Measurements from ENCODE around the gene GOLGA5.

The GOLGA5 gene, protein sequence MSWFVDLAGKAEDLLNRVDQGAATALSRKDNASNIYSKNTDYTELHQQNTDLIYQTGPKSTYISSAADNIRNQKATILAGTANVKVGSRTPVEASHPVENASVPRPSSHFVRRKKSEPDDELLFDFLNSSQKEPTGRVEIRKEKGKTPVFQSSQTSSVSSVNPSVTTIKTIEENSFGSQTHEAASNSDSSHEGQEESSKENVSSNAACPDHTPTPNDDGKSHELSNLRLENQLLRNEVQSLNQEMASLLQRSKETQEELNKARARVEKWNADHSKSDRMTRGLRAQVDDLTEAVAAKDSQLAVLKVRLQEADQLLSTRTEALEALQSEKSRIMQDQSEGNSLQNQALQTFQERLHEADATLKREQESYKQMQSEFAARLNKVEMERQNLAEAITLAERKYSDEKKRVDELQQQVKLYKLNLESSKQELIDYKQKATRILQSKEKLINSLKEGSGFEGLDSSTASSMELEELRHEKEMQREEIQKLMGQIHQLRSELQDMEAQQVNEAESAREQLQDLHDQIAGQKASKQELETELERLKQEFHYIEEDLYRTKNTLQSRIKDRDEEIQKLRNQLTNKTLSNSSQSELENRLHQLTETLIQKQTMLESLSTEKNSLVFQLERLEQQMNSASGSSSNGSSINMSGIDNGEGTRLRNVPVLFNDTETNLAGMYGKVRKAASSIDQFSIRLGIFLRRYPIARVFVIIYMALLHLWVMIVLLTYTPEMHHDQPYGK

DNA sequence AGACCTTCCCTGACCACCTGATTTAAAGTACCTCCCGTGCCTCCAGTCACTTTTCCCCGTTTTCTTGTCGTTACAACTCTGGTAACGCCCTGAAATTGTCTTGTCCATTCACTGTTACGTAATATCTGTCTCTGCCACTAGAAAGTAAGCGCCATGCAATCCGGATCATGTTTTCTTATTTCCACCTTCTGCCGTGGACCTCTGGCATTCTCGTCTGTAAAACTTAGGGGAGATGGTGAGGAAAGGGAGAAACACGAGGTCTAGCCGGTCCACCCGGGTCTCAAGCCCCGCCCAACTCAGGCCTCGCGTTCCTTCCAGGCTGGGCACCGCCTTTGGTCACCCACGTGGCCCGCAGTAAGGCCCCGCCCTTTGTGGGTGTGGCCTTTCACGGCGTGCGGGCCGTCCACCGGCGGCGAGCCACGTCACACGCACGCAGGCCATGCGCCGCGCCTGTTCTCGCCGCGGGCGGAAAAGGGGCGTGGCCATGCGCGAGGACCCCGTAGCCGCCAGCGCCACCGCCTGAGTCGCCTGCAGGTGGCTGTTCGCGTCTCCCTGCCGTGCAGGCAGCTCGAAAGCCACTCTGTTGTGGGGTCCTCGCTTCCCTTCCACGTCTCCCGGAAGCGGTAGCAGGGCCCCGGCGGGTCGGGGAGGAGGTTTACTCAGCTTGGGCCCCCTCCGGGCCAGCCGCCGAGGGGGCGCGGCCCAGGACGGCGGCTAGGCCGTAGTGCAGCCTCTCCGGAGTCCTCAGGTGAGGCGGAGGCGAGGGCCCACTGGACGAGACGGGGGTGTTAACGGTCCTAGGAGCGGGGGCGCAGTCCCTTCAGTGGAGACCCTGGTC is at the start of gene GOLGA5:
Gene GOLGA5 (plus strand): TSS at position 597 of the 838 bp plus-strand sequence. CDS start 3,133 bp downstream, outside the sequence.
- peak in 9 of 11 experiments; percentile 55 to 94 (median 71); a peak in 15 of 22 replicates for TF ChIP-seq Cebpa-rat (IDR thresholded peaks at IDR 0.05)
- Histone ChIP-seq H3K9ac (peak within 1 kb of the TSS; percentile 89 to 97 (median 94)), H3K4me3 (peak within 1 kb of the TSS; percentile 87 to 98 (median 94)), H3K4me1 (peaks cover 11 to 36% (median 16%) of the 10 kb centered on the region in 10 experiments), H4K20me1 (peaks cover 0 to 16% (median 0%) of the 10 kb centered on the region in 11 experiments; a peak in 2 of 22 replicates), H3K27me3 (no peaks in the 10 kb centered on the region), H3K27ac (peak within 1 kb of the TSS; percentile 85 to 95 (median 90)), H3K36me3 (peaks cover 18 to 20% (median 20%) of the 10 kb centered on the region in 11 experiments), H3K4me2 (peak within 1 kb of the TSS; percentile 72 to 97 (median 95)), H3K9me3 (replicated peaks in 1 of 11) (peaks cover 23 to 47% (median 33%) of the 10 kb centered on the region in 11 experiments)

DNA sequence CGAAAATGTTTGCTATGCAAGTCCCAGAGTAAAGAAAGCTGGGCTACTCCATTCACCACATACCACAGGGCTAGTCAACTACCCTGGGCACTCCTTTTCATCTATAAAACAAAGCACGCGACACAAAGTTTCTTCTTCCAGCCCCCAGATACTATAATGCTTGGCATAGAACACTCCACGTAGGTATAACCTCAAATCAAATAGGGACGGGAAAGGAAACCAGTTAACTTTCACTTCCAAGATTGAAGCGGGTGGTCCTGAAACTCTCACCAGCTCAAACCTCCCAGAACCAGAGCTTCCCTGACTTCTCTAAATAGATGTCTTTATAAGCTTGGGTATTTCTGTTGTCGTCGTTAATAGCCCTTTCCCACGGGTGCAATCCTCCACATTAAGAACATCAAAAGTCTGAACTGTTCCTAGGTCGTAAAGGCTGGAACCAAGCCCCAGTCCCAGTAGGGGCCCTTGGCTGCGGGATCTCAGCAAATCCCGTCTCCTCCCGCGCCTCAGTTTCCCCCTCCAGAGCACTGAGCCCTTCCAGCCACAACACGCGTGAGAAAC is 46.3 kb upstream of the GOLGA5 start:
- Histone ChIP-seq H3K4me1 (peaks cover 49 to 70% (median 56%) of the 10 kb centered on the region in 10 experiments), H3K4me3 (peak overlapping the region; percentile 57 to 96 (median 70)), H3K9ac (peak overlapping the region; percentile 65 to 96 (median 76)), H3K4me2 (peak overlapping the region; percentile 76 to 99 (median 94)), H3K27me3 (peaks cover 0 to 20% (median 10%) of the 10 kb centered on the region in 11 experiments; a peak in 9 of 22 replicates), H3K36me3 (peaks cover 0 to 51% (median 0%) of the 10 kb centered on the region in 11 experiments; a peak in 8 of 22 replicates), H3K27ac (peak overlapping the region; percentile 29 to 97 (median 61); a peak in 19 of 22 replicates), H3K9me3 (replicated peaks in 1 of 11) (peaks cover 12 to 24% (median 15%) of the 10 kb centered on the region in 11 experiments; a peak in 21 of 22 replicates), H4K20me1 (peaks cover 0 to 56% (median 0%) of the 10 kb centered on the region in 11 experiments; a peak in 6 of 22 replicates)
- no peak for TF ChIP-seq Cebpa-rat (IDR thresholded peaks at IDR 0.05)

DNA sequence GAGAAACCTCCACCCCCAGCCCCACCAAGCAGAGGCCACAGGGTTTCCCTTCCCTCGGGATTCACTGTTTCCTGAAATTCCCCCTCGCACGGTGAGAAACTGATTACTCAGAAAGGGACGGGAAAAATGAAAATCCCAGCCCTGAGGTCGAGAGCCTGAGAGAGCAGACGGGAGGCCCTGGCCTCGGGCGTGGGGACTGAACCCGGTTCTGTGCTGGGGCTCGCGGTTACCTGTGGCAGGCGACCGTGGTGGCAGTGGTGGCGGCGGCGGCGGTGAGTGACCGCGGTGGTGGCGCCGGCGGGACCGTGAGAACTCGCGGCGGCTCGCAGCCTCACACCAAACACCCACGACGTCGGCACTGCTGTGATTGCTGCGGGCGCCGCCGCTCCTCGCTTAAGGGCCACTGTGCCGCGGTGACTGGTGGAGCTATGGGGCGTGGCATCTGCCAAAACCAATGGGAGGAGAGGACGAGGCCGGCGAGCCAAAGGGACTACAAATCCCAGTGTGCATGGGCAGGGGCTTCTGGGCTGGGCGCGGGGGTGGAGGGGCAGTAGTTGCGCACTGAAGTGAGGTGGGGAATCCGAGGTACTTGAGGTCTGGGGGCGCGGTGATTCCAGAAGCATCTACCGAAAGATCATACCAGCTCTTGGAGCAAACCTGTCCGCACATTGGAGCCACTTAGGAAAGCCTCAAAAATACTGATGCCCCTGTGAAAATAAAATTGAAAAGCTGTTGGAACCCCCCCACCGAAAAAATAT is 45.7 kb upstream of the GOLGA5 start, which contains the start of gene LGMN:
Gene LGMN (minus strand): TSS at position 369 of the 758 bp plus-strand sequence. CDS start 15,841 bp downstream, outside the sequence.
- peaks cover 56 to 69% (median 63%) of the 10 kb centered on the region in 10 experiments for H3K4me1 ChIP-seq
- peak within 1 kb of the TSS; percentile 57 to 96 (median 70) for H3K4me3 ChIP-seq
- peak within 1 kb of the TSS; percentile 65 to 96 (median 76) for H3K9ac ChIP-seq
- H3K9me3 ChIP-seq (replicated peaks in 1 of 11): peaks cover 12 to 24% (median 17%) of the 10 kb centered on the region in 11 experiments; a peak in 21 of 22 replicates
- peak within 1 kb of the TSS; percentile 76 to 99 (median 94) for H3K4me2 ChIP-seq
- H4K20me1 ChIP-seq: peaks cover 0 to 49% (median 0%) of the 10 kb centered on the region in 11 experiments; a peak in 6 of 22 replicates
- H3K27me3 ChIP-seq: peaks cover 0 to 20% (median 10%) of the 10 kb centered on the region in 11 experiments; a peak in 9 of 22 replicates
- TF ChIP-seq Cebpa-rat (IDR thresholded peaks at IDR 0.05): no peak
- H3K36me3 ChIP-seq: peaks cover 0 to 45% (median 0%) of the 10 kb centered on the region in 11 experiments; a peak in 7 of 22 replicates
- H3K27ac ChIP-seq: peak within 1 kb of the TSS; percentile 29 to 97 (median 61); a peak in 19 of 22 replicates

DNA sequence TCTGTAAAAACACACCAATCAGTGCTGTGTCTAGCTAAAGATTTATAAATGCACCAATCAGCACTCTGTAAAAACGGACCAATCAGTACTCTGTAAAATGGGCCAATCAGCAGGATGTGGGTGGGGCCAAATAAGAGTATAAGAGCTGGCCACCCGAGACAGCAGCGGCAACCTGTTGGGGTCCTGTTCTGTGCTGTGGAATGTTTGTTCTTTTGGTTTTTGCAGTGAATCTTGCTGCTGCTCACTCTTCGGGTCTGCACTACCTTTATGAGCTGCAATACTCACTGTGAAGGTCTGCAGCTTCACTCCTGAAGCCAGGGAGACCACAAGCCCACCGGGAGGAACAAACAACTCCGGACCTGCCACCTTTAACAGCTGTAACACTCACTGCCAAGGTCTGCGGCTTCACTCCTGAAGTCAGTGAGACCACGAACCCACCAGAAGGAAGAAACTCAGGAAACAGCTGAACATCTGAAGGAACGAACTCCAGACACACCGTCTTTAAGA is 43.8 kb upstream of the GOLGA5 start:
- peak overlapping the region in 8 of 11 experiments; percentile 14 to 63 (median 40); a peak in 9 of 22 replicates for H3K9ac ChIP-seq
- H3K36me3 ChIP-seq: peaks cover 0 to 27% (median 0%) of the 10 kb centered on the region in 11 experiments; a peak in 5 of 22 replicates
- peak overlapping the region; percentile 17 to 96 (median 54); a peak in 21 of 22 replicates for H3K27ac ChIP-seq
- peaks cover 0 to 20% (median 10%) of the 10 kb centered on the region in 11 experiments; a peak in 9 of 22 replicates for H3K27me3 ChIP-seq
- H4K20me1 ChIP-seq: peaks cover 0 to 31% (median 0%) of the 10 kb centered on the region in 11 experiments; a peak in 6 of 22 replicates
- H3K4me2 ChIP-seq: peak overlapping the region; percentile 56 to 88 (median 83)
- peak overlapping the region; percentile 33 to 59 (median 43); a peak in 19 of 20 replicates for H3K4me3 ChIP-seq
- H3K4me1 ChIP-seq: peaks cover 60 to 71% (median 67%) of the 10 kb centered on the region in 10 experiments
- peaks cover 12 to 36% (median 22%) of the 10 kb centered on the region in 11 experiments; a peak in 21 of 22 replicates for H3K9me3 ChIP-seq (replicated peaks in 1 of 11)

DNA sequence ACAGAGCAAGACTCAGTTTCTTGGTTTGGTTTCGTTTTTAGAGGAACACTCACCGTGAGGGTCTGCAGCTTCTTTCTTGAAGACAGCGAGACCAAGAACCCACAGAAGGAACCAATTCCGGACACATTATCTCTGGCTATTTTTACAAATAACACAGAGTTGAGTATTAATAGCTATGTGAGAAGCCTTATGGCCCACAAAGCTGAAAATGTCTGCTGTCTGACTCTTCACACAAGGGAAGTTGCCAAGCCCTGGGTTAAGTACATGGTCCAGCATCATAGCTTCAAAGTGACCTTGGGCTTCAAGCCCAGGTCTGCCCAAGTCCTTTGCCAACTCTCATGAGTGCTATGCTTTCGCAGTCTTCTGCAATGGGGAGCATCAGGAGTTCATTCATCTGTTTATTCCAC is 43.1 kb upstream of the GOLGA5 start:
- Histone ChIP-seq H3K4me2 (peak overlapping the region; percentile 56 to 88 (median 83)), H3K4me3 (peak overlapping the region; percentile 33 to 59 (median 43); a peak in 19 of 20 replicates)

DNA sequence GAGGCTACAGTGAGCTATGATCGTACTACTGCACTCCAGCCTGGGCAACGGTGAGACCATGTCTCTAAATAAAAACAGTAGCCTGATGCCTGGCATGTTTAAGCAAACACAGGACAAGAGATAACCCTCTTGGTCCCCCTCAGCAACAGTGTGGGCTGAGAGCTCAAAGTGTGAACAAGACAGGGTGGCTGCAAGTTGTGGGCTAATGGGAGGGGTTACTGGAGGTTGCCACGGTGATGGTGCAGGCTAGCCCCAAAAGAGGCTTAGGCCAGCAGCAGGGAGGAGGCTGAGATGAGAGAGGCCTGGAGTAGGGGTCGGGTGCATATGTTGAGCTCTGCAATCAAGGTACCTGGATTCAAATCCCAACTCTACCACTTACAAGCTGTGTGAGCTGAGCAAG is 42.3 kb upstream of the GOLGA5 start:
- Histone ChIP-seq H3K4me3 (peak overlapping the region in 1 of 10 experiments; percentile 45; a peak in 1 of 20 replicates), H3K4me1 (peaks cover 53 to 77% (median 61%) of the 10 kb centered on the region in 10 experiments), H3K9me3 (replicated peaks in 1 of 11) (peaks cover 12 to 51% (median 24%) of the 10 kb centered on the region in 11 experiments; a peak in 21 of 22 replicates), H3K27ac (peak overlapping the region in 7 of 11 experiments; percentile 13 to 96 (median 67); a peak in 8 of 22 replicates), H4K20me1 (peaks cover 0 to 15% (median 0%) of the 10 kb centered on the region in 11 experiments; a peak in 4 of 22 replicates), H3K9ac (peak overlapping the region in 3 of 11 experiments; percentile 10 to 66 (median 11); a peak in 3 of 22 replicates), H3K36me3 (peaks cover 0 to 12% (median 0%) of the 10 kb centered on the region in 11 experiments; a peak in 3 of 22 replicates), H3K4me2 (peak overlapping the region; percentile 56 to 88 (median 83)), H3K27me3 (peaks cover 0 to 20% (median 10%) of the 10 kb centered on the region in 11 experiments; a peak in 9 of 22 replicates)
- no peak for TF ChIP-seq Cebpa-rat (IDR thresholded peaks at IDR 0.05)

More for the DNA sequence above, 43.1 kb upstream of the GOLGA5 start:
- Histone ChIP-seq H3K9me3 (replicated peaks in 1 of 11) (peaks cover 12 to 43% (median 22%) of the 10 kb centered on the region in 11 experiments; a peak in 21 of 22 replicates), H3K27ac (peak overlapping the region; percentile 17 to 96 (median 54); a peak in 21 of 22 replicates), H3K4me1 (peaks cover 60 to 78% (median 67%) of the 10 kb centered on the region in 10 experiments), H3K36me3 (peaks cover 0 to 20% (median 0%) of the 10 kb centered on the region in 11 experiments; a peak in 4 of 22 replicates), H3K9ac (peak overlapping the region in 10 of 11 experiments; percentile 1 to 63 (median 40); a peak in 10 of 22 replicates), H4K20me1 (peaks cover 0 to 24% (median 0%) of the 10 kb centered on the region in 11 experiments; a peak in 5 of 22 replicates), H3K27me3 (peaks cover 0 to 20% (median 10%) of the 10 kb centered on the region in 11 experiments; a peak in 9 of 22 replicates)
- no peak for TF ChIP-seq Cebpa-rat (IDR thresholded peaks at IDR 0.05)

All from BLaER1 treated with 17β-estradiol and CSF1 and Interleukin-3, amounts not matched to agents 10 nM and 100 nM (cell line).